H1 (cell line): Measurements from ENCODE around the gene TEAD1. TPM values are rescaled to one million over a fixed set of nuclear protein-coding genes. Genes with fewer than 3 reads are reported as not detected.

Experiments used
- CTCF ChIA-PET: fragments of 300-600 bp; sonication (Branson Sonifier 250); formaldehyde crosslinking; loops from one replicate; lab custom pipeline; 2021; ENCODE audit not compliant: partially characterized antibody; lab: Charles Lee
- POLR2A ChIA-PET: fragments of 300-600 bp; sonication (Branson Sonifier 250); formaldehyde crosslinking; loops from one replicate; lab custom pipeline; 2021; ENCODE audit warnings: inconsistent platforms; ENCODE audit not compliant: partially characterized antibody; lab: Charles Lee
- DNase-seq, 2 experiments: peaks; one replicate each; pipeline versions ENCODE4 v3.0.0 to v3.0.0-alpha.2; 2010 to 2022; ENCODE audit warnings: low spot score in 2 of 2, low read depth in 1 of 2, mixed read lengths in 1 of 2
- FAIRE-seq: peaks from 2 replicates; lab custom pipeline; 2011; peaks lifted over from hg19 to GRCh38; lab: Jason Lieb, UNC
- H2AFZ ChIP-seq: 2 replicates; pipeline ENCODE4 v1.8.1; 2012; ENCODE audit warnings: low read length, inconsistent platforms
- H2AK5ac ChIP-seq: 2 replicates; pipeline ENCODE4 v1.6.1; 2013; ENCODE audit warnings: low read depth, low read length
- H2BK120ac ChIP-seq: replicated peaks from 2 replicates; pipeline ENCODE3; 2013; ENCODE audit warnings: low read depth, low read length, inconsistent platforms
- H2BK12ac ChIP-seq: 2 replicates; pipeline ENCODE4 v1.6.1; 2013; ENCODE audit warnings: low read depth, low read length
- H2BK15ac ChIP-seq: 2 replicates; pipeline ENCODE4 v1.6.1; 2013; ENCODE audit warnings: low read length
- H2BK20ac ChIP-seq: 2 replicates; pipeline ENCODE4 v1.6.1; 2013; ENCODE audit warnings: low read length
- H2BK5ac ChIP-seq: 2 replicates; pipeline ENCODE4 v1.6.1; 2013; ENCODE audit warnings: low read depth, low read length
- H3K14ac ChIP-seq: 2 replicates; pipeline ENCODE4 v1.6.1; 2013; ENCODE audit warnings: inconsistent platforms; ENCODE audit not compliant: insufficient read length
- H3K18ac ChIP-seq: 2 replicates; pipeline ENCODE4 v1.6.1; 2013; ENCODE audit warnings: low read length; ENCODE audit errors: extremely low read depth
- H3K23ac ChIP-seq: 2 replicates; pipeline ENCODE4 v1.6.1; 2013; ENCODE audit warnings: inconsistent platforms; ENCODE audit not compliant: insufficient read length
- H3K23me2 ChIP-seq: 2 replicates; pipeline ENCODE4 v1.6.1; 2013; ENCODE audit warnings: low read depth, low read length
- H3K27ac ChIP-seq: 2 replicates; pipeline ENCODE4 v1.6.1; 2011; ENCODE audit warnings: low read depth, low read length, inconsistent platforms
- H3K27me3 ChIP-seq, 4 experiments: replicated peaks in 1 of 4; 1 replicate in 1 of 4; 2 replicates in 3 of 4; pipeline versions ENCODE4 v1.6.1 to v1.8.1; 2011 to 2013; ENCODE audit warnings: low read length in 3 of 4, mild to moderate bottlenecking in 3 of 4, inconsistent platforms in 2 of 4, mixed read lengths in 2 of 4, moderate library complexity in 1 of 4; ENCODE audit not compliant: control insufficient read depth in 3 of 4, insufficient read depth in 3 of 4; ENCODE audit errors: extremely low read depth in 1 of 4
- H3K36me3 ChIP-seq, 4 experiments: 2 replicates each; pipeline versions ENCODE4 v1.6.1 to v1.8.1; 2011 to 2013; ENCODE audit warnings: mild to moderate bottlenecking in 4 of 4, low read length in 3 of 4, moderate library complexity in 2 of 4, control low read depth in 1 of 4, inconsistent platforms in 1 of 4; ENCODE audit not compliant: insufficient read depth in 4 of 4, control insufficient read depth in 2 of 4
- H3K4ac ChIP-seq: replicated peaks from 2 replicates; pipeline ENCODE3; 2013; ENCODE audit warnings: low read length, low read depth, mixed read lengths, inconsistent platforms; ENCODE audit not compliant: insufficient read length
- H3K4me1 ChIP-seq, 4 experiments: replicated peaks in 1 of 4; 1 replicate in 1 of 4; 2 replicates in 3 of 4; pipeline versions ENCODE4 v1.6.1 to v1.8.1; 2011 to 2013; ENCODE audit warnings: low read length in 3 of 4, inconsistent platforms in 2 of 4, mixed read lengths in 1 of 4; ENCODE audit not compliant: insufficient read depth in 4 of 4, control insufficient read depth in 3 of 4
- H3K4me2 ChIP-seq, 2 experiments: 2 replicates each; pipeline versions ENCODE4 v1.6.1 to v1.8.1; 2011 to 2013; ENCODE audit warnings: low read depth in 2 of 2, low read length in 2 of 2, control low read depth in 1 of 2, inconsistent platforms in 1 of 2, mild to moderate bottlenecking in 1 of 2; ENCODE audit not compliant: insufficient read depth in 1 of 2
- H3K4me3 ChIP-seq, 4 experiments: fragments of 200-600, 300-600 bp in 1 of 4; sonication (generic), shearing (Covaris generic), sonication (Bioruptor Twin) in 1 of 4; 2 replicates each; pipeline versions ENCODE4 v1.5.1 to v1.8.1; 2011 to 2016; ENCODE audit warnings: low read length in 4 of 4, low read depth in 3 of 4, control low read depth in 2 of 4, inconsistent platforms in 2 of 4, mild to moderate bottlenecking in 2 of 4, mixed read lengths in 1 of 4, moderate library complexity in 1 of 4; ENCODE audit not compliant: insufficient read depth in 2 of 4; ENCODE audit errors: extremely low read depth in 1 of 4
- H3K56ac ChIP-seq: replicated peaks from 2 replicates; pipeline ENCODE3; 2013; ENCODE audit warnings: low read depth, mild to moderate bottlenecking, mixed read lengths, low read length, inconsistent platforms; ENCODE audit not compliant: insufficient read length
- H3K79me1 ChIP-seq: 2 replicates; pipeline ENCODE4 v1.6.1; 2013; ENCODE audit warnings: low read depth, low read length, control low read depth
- H3K79me2 ChIP-seq, 2 experiments: 2 replicates each; pipeline versions ENCODE4 v1.6.1 to v1.8.1; 2012 to 2013; ENCODE audit warnings: low read length in 2 of 2, mild to moderate bottlenecking in 2 of 2, inconsistent platforms in 1 of 2; ENCODE audit not compliant: insufficient read depth in 2 of 2, control insufficient read depth in 1 of 2
- H3K9ac ChIP-seq, 4 experiments: replicated peaks in 1 of 4; 1 replicate in 1 of 4; 2 replicates in 3 of 4; pipeline versions ENCODE4 v1.6.1 to v1.8.1; 2011 to 2013; ENCODE audit warnings: low read depth in 3 of 4, low read length in 3 of 4, control low read depth in 2 of 4, mild to moderate bottlenecking in 2 of 4, moderate library complexity in 2 of 4, inconsistent platforms in 1 of 4; ENCODE audit errors: extremely low read depth in 1 of 4
- H3K9me3 ChIP-seq, 2 experiments: 2 replicates each; pipeline versions ENCODE4 v1.6.1 to v1.8.1; 2012 to 2013; ENCODE audit warnings: mild to moderate bottlenecking in 2 of 2, moderate library complexity in 2 of 2, control low read depth in 1 of 2, inconsistent platforms in 1 of 2, low read depth in 1 of 2, low read length in 1 of 2, mixed read lengths in 1 of 2; ENCODE audit not compliant: insufficient read depth in 2 of 2
- H4K20me1 ChIP-seq, 2 experiments: replicated peaks in 1 of 2; 2 replicates each; pipeline versions ENCODE3 to v1.8.1; 2011 to 2013; ENCODE audit warnings: inconsistent platforms in 2 of 2, low read length in 2 of 2, mild to moderate bottlenecking in 1 of 2; ENCODE audit not compliant: insufficient read depth in 2 of 2, control insufficient read depth in 1 of 2
- H4K5ac ChIP-seq: 2 replicates; pipeline ENCODE4 v1.6.1; 2013; ENCODE audit warnings: low read length, low read depth, mixed read lengths, inconsistent platforms; ENCODE audit not compliant: insufficient read length
- H4K8ac ChIP-seq: 2 replicates; pipeline ENCODE4 v1.8.0; 2013; ENCODE audit warnings: mild to moderate bottlenecking, moderate library complexity, low read length, inconsistent platforms; ENCODE audit not compliant: insufficient read depth; ENCODE audit errors: extremely low read depth
- H4K91ac ChIP-seq: replicated peaks from 2 replicates; pipeline ENCODE3; 2013; ENCODE audit warnings: low read length, mixed read lengths, inconsistent platforms; ENCODE audit not compliant: insufficient read length
- CTBP2 ChIP-seq: IDR thresholded peaks from 2 replicates; pipeline ENCODE4 v1.7.0; 2011; ENCODE audit warnings: borderline replicate concordance, mild to moderate bottlenecking, moderate library complexity, mixed read lengths, low read length; ENCODE audit not compliant: insufficient read depth, insufficient read length
- RFX5 ChIP-seq: IDR thresholded peaks from 2 replicates; pipeline ENCODE4 v1.6.1; 2011; ENCODE audit warnings: low read depth, low read length, improper control_type of control experiment, borderline replicate concordance
- RNF2 ChIP-seq: fragments of 200-900, 300-1000 bp; sonication (generic); IDR thresholded peaks from 2 replicates; pipeline ENCODE4 v1.7.1; 2016; ENCODE audit warnings: borderline replicate concordance, low read depth, mild to moderate bottlenecking, antibody characterized with exemption, low read length; ENCODE audit not compliant: poor library complexity, severe bottlenecking; ENCODE audit errors: missing control alignments
- SIN3A ChIP-seq, 2 experiments: IDR thresholded peaks in 1 of 2; conservative IDR thresholded peaks in 1 of 2; 2 replicates each; pipeline ENCODE4 v1.6.1; 2011 to 2012; ENCODE audit warnings: low read length in 2 of 2, improper control_type of control experiment in 1 of 2, low read depth in 1 of 2, mild to moderate bottlenecking in 1 of 2
- SIX5 ChIP-seq: IDR thresholded peaks from 2 replicates; pipeline ENCODE4 v1.6.1; 2011; ENCODE audit warnings: mild to moderate bottlenecking, low read depth, low read length
- polyA plus RNA-seq, 7 experiments: library from polyadenylated mRNA; depleted of rRNA in 3 of 7; stranded (reverse) in 5 of 7; unstranded in 2 of 7; fragments of >200 nt in 5 of 7; fragments of 200-250 nt in 2 of 7; gene quantifications; 1 replicate in 5 of 7; 2 replicates in 1 of 7; 4 replicates in 1 of 7; pipeline versions ENCODE4 v1.2.1 to v1.2.3, GENCODE V29; 2011 to 2013; ENCODE audit warnings: missing spikeins in 2 of 7, mixed read lengths in 2 of 7
- total RNA-seq: library from RNA; stranded (reverse); fragmentation: NEBNext Ultra II Directional; extraction: Animal tissue kit (Norgen Biotek cat#: 25700); gene quantifications from 2 replicates; pipeline ENCODE4 v1.2.1, GENCODE V29; 2021

TEAD1 gene
- total and polyA plus RNA-seq, 2 of the 8 experiments (the other 6 are each of a cell fraction or from before 2014, with no cell fraction given): 15.6 to 67.4 TPM

- Histone ChIP-seq H3K4me3 (peak overlapping the region in 1 of 4 experiments; percentile 52; a peak in 1 of 8 replicates), H3K27ac (no peak overlapping the region), H3K23me2 (peaks cover 5% of the 10 kb centered on the region), H4K8ac (no peak overlapping the region), H4K20me1 (peaks cover 26 to 35% of the 10 kb centered on the region in 2 experiments), H3K18ac (no peak overlapping the region), H2BK120ac (no peak overlapping the region), H3K79me1 (peaks cover 7% of the 10 kb centered on the region; the same call in 1 of the 2 replicates), H4K91ac (no peak overlapping the region), H2AFZ (no peak overlapping the region), H3K23ac (no peak overlapping the region), H3K9ac (no peak overlapping the region), H2BK5ac (no peak overlapping the region), H3K4me2 (peak overlapping the region; percentile 75 to 77; a peak in 2 of 4 replicates), H3K4me1 (peaks cover 13 to 52% (median 35%) of the 10 kb centered on the region in 4 experiments), H3K79me2 (peaks cover 7 to 79% of the 10 kb centered on the region in 2 experiments; a peak in 3 of 4 replicates), H3K36me3 (no peaks in the 10 kb centered on the region; a peak in 1 of 8 replicates), H3K56ac (no peak overlapping the region), H4K5ac (peak overlapping the region; percentile 18), H2BK12ac (no peak overlapping the region), H3K4ac (no peak overlapping the region), H2AK5ac (no peak overlapping the region), H3K14ac (no peak overlapping the region), H3K9me3 (no peaks in the 10 kb centered on the region), H2BK20ac (no peak overlapping the region), H3K27me3 (peaks cover 0 to 14% (median 3%) of the 10 kb centered on the region in 4 experiments; a peak in 5 of 7 replicates), H2BK15ac (no peak overlapping the region)
- DNase-seq (no peak), FAIRE-seq (no peak)
- POLR2A ChIA-PET: interaction anchor here (0.8 to 3.2 kb wide), 5 partner anchors 12 to 185 kb away, joined by 3 to 12 read pairs (median 3); no protein-coding TSS in a partner anchor
- CTCF ChIA-PET: interaction anchor here (0.8 to 3.7 kb wide), 3 partner anchors 12 to 121 kb away, joined by 3 to 15 read pairs (median 3); no protein-coding TSS in a partner anchor
- TF ChIP-seq RFX5 (no peak), RNF2 (no peak), SIX5 (no peak), CTBP2 (no peak), SIN3A (conservative IDR thresholded peaks at IDR 0.05 in 1 of 2, IDR thresholded peaks at IDR 0.05 in 1 of 2; ENCODE audit: low read depth in 1 of 2, low read length in 2 of 2) (no peak)
Measured at GRCh38 chr11:12679471-12679870, 5.2 kb downstream of the TEAD1 start.
